ENCODE data around the gene NUSAP1.
"Not testable (repeated sequence)": the region's sequence is repeated elsewhere in the genome, so short reads cannot be mapped to it uniquely, and the experiment has no call there.

Gene NUSAP1

DNA sequence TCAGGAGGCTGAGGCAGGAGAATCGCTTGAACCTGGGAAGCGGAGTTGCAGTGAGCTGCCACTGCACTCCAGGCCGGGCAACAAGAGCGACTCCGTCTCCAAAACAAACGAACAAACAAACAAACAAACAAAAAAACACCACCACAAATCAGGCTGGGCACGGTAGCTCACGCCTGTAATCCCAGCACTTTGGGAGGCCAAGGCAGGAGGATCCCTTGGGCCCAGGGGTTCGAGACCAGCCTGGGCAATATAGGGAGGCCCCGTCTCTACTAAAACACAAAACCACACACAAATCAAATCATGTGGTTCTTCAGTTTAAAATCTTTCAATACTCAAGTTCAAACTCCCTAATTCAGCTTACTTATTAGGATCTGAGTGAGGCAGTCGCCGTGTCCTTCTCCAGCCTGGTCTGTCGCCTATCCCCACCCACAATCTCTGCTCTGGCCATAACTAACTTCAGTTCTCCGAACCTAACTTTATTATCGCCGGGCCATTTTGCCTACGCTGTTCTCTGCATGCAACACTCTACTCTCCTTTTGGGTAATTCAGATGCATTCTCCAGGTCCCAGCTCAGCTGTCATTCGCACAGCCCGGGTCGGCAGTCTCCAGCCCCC, 83.6 kb downstream of the NUSAP1 start:
- DNase-seq (ENCODE audit: low spot score), result no peak

DNA sequence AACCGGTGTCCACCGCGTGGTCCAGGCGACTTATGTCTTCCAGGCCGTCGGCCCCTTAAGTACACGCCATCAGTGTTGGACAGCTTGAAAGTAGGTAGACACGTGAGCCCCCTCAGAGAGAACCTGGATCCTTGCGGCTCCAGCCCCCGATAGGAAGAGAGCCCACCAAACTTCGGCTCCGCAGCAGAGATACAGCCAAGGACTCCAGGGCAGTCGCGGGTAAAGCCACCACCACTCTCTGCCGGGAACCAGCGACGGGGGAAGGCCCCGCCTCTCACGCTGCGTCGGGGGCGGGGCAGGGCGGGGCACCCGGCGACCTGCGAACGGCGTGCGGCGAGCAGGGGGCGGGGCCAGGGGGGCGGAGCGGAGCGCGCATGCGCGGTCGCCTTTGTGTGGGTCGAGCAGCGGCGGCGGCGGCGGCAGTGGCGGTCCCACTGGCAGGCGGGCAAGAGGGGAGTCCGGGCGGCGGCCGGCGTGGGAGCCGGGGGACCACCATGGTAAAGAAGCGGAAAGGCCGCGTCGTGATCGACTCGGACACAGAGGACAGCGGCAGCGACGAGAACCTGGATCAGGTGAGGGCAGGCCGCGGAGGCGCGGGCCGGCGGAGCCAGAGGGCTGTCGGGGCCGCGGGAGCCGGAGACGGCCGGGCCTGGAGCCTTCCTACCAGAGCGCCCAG, 84.2 kb downstream of the NUSAP1 start, which contains the start of gene RTF1:
Gene RTF1 (plus strand): TSS at position 354 of the 676 bp plus-strand sequence. CDS start 21 bp downstream, at position 375.
- peak; percentile 99 for DNase-seq (ENCODE audit: low spot score)

DNA sequence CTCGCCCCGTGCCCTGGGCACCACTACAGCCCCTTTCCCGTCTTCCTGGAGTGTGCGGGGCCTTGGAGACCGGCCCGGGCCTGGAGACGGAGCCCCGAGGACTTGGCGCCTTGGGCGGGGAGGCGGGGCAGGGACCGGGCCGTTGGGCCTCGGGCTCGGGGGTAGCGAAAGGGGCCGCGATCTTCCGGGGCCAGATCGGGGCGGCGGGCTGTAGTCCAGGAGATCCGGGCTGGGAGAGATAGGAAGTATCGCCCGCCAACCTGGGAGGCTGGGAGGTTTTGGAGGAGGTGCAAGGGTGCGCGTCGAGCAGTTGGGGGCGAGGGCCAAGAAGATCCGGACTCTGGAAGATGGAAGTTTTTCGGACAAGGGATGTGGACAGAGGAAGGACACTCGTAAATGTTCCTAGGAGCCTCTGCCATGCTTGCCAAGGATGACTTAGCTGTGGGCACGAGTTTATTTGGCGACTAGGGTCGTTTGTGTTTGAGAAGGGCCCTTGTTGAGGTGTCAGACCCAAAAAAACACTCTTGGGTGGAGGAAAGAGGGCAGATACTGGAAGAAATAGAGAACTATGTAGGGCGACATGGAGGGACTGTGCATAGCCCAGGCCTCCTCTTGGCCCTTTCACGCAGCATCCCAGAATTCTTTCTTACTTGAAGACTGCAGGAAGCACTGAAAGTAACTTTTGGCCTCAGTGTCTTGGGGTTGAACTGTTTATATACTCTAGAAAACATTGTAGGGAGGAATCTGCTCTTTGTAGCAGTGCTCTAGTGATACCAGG, 84.9 kb downstream of the NUSAP1 start:
- peak; percentile 56 for DNase-seq (ENCODE audit: low spot score)

DNA sequence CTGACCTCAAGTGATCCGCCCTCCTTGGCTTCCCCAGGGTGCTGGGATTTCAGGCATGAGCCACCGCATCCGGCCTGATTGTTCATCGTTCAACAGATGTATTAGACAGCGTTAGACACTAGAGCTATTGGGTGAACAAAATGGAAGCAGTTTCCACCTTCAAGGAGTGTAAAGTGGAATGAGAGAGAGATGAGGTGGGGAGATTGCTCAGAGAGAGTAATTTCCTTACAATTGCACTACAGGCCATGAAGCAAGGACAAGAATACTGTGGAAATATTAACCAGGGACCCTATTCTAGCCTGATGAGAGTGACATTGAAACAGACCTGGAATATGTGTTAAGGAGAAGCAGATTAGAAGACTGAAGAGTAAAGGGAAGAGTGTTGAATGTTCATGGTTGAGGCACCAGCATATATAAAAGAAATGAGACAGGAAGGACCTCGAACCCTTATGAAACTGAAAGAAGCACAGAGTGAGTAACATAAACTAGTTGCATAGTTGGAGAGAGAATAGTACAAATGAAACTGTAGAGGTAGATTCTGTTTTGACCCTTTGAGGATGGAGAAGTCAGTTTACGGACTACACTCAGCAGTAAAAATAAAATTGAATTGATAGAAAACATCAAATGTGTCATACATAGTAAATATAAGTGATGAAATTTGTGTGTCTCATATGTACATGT, 91.4 kb downstream of the NUSAP1 start:
- DNase-seq (ENCODE audit: low spot score), result no peak

DNA sequence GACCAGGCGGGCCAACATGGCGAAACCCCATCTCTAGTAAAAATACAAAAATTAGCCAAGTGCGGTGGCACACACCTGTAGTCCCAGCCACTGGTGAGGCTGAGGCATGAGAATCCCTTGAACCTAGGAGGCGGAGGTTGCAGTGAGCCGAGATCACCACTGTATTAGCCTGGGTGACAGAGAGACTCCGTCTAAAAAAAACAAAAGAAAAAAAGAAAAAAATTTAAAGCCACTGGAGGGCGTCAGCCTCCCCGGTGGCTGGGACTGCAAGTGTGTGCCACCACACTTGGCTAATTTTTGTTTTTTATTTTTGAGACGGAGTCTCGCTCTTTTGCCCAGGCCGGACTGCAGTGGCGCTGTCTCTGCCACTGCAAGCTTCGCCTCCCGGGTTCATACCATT, 92.1 kb downstream of the NUSAP1 start:
- no peak for DNase-seq (ENCODE audit: low spot score)

DNA sequence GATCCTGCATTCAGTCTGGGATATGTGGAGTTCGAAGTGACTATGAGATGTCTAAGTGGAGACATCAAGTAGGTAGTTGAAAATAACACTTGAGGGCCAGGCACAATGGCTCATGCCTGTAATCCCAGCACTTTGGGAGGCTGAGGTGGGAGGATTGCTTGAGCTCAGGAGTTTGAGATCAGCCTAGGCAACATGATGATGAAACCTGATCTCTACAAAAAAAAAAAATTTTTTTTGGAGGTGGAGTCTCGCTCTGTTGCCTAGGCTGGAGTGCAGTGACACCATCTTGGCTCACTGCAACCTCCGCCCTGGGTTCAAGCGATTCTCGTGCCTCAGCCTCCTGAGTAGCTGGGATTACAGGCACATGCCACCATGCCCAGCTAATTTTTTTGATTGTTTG, 93.2 kb downstream of the NUSAP1 start:
- not testable (repeated sequence) for DNase-seq (ENCODE audit: low spot score)

GRCh38 chr15:41429003-41429890, 96.6 kb downstream of the NUSAP1 start:
- DNase-seq (ENCODE audit: low spot score), result no peak
